ENCODE measurements around the gene OR6J1.
A peak's percentile ranks its signal among the peaks of the same experiment; 100 is the strongest.
"Not testable (repeated sequence)": the region's sequence is repeated elsewhere in the genome, so short reads cannot be mapped to it uniquely, and the experiment has no call there.

Gene OR6J1

DNA sequence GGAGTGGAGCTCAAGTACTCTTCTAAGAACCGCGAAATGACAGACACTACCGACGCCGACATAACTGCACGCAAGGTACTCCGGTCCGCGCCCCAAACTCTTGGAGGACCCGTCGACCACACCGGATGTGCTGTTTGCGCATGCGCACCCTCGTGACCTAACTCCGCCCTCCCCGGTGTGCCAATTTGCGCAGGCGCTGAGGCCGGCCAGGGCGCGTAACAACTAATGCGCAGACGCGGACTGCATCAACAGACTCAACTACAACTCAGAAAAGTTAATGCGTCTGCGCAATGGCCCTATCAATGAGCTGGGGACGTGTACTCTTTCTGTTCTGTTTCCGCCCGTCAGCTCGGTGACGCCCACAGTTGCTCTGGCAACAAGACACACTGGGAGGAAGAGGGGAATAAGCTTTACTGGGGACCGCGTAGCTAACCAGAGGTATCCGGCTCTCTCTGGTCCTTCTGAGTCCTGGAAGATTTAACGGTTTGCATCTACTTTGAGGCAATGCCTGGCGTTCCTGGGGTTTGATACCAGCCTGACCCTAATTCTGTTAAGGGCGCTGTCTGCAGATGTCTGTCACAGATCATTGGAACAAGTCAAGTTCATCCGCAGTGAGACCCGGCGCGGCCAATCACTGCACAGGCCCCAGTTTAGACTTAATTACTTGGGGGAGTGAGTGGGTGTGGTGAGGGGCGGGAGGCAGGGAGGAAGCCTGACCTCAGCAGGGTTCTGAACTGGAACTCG is 54.9 kb downstream of the OR6J1 start, which contains the start of gene DAD1:
Gene DAD1, minus strand, starts transcription at position 129 of the 744 bp plus-strand sequence. Its CDS starts 67 bp downstream, at position 62.
- Histone ChIP-seq H3K9ac (ENCODE audit: low read length) (peak within 1 kb of the TSS; percentile 73), H3K36me3 (ENCODE audit: insufficient read depth, low read length) (no peaks in the 10 kb centered on the region), H3K4me1 (ENCODE audit: insufficient read depth, low read length) (peaks cover 31% of the 10 kb centered on the region), H3K27me3 (ENCODE audit: control insufficient read depth in 1 of 2, insufficient read depth in 2 of 2, low read length in 2 of 2) (no peaks in the 10 kb centered on the region), H3K4me3 (ENCODE audit: low read depth in 1 of 2, low read length in 2 of 2) (peak within 1 kb of the TSS; percentile 63 to 78), H3K27ac (ENCODE audit: low read depth, low read length) (peak within 1 kb of the TSS; percentile 80), H3K9me3 (ENCODE audit: low read length) (no peaks in the 10 kb centered on the region)

DNA sequence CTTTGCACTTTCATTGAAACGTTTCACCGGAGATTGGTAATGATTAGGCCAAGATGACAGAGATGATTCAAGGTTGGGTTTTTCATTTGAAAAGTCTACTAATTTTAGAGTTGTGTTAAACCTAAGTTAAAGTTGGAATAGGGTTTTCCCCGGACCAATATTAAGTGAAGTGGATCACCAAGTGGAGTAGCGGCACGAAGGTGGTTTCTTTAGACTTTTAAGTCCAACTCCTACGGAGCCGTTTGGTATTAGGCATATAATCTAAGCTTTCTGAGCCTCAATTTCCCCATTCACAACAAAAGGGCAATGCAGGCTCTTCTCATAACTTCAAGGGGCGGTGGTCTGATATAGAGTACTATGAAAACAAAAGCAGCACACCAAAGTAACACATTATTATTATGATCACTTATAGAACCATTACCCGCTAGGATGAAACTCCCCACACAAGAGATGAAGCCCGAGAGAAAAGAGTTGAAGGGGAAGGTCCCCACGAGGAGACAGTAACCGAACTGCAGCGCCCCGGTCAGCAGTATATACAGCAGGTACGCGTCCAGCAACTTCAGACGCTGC is 55.5 kb downstream of the OR6J1 start:
- Histone ChIP-seq H3K36me3 (ENCODE audit: insufficient read depth, low read length) (no peaks in the 10 kb centered on the region), H3K27me3 (ENCODE audit: control insufficient read depth in 1 of 2, insufficient read depth in 2 of 2, low read length in 2 of 2) (no peaks in the 10 kb centered on the region), H3K9me3 (ENCODE audit: low read length) (no peaks in the 10 kb centered on the region), H3K4me3 (ENCODE audit: low read depth in 1 of 2, low read length in 2 of 2) (peak overlapping the region; percentile 63 to 78), H3K27ac (ENCODE audit: low read depth, low read length) (peak overlapping the region; percentile 80), H3K9ac (ENCODE audit: low read length) (peak overlapping the region; percentile 73), H3K4me1 (ENCODE audit: insufficient read depth, low read length) (peaks cover 31% of the 10 kb centered on the region)

DNA sequence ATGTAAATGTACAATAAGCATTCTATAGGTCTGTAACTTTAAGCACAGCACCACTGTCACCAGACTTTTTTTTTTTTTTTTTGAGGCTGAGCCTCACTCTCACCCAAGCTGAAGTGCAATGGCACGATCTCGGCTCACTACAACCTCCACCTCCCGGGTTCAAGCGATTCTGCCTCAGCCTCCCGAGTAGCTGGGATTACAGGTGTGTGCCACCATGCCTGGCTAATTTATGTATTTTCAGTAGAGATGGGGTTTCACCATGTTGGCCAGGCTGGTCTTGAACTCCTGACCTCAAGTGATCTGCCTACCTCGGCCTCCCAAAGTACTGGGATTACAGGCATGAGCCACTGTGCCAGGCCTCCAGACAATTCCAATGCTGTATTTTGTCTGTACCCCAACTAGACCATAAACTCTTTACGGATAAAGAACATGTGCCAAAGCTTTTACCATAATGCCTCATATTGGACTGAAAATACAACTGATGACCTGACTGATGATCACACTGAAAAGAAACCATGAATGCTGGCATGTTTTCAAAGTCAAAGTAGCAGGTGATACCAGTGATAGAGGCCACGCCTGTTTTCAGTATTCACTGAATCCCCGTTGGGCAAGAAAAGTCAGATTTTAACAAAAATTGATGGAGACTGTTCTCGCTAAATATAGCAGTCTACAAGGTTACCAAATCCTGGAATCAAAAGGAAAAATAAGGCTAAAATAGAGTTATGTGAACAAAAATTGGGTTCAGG is 56.3 kb downstream of the OR6J1 start:
- peak overlapping the region; percentile 63 to 78 for H3K4me3 ChIP-seq (ENCODE audit: low read depth in 1 of 2, low read length in 2 of 2)
- not testable (repeated sequence) for H3K36me3 ChIP-seq (ENCODE audit: insufficient read depth, low read length); H3K9me3 ChIP-seq (ENCODE audit: low read length); H3K27me3 ChIP-seq (ENCODE audit: control insufficient read depth in 1 of 2, insufficient read depth in 2 of 2, low read length in 2 of 2); H3K27ac ChIP-seq (ENCODE audit: low read depth, low read length)
- peaks cover 31% of the 10 kb centered on the region for H3K4me1 ChIP-seq (ENCODE audit: insufficient read depth, low read length)
- peak overlapping the region; percentile 73 for H3K9ac ChIP-seq (ENCODE audit: low read length)

DNA sequence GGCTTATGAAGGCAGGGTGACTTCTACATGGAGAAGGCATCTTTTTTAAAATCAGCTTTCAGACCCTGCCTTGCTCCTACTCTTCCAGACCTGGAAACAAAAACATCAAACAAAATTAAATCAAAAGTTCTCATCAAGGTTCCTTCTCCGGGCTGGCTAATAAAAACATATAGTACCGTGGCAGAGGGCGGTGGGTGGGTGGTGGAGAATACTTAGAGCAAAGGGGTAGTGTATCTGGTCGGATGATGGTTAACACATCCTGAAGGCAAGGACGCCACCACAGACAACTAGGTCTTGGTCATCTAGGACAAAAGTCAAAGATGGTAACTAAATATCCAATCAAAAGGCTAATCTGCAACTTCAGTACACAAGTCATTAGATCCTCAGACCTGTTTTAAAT is 56.9 kb downstream of the OR6J1 start:
- peaks cover 31% of the 10 kb centered on the region for H3K4me1 ChIP-seq (ENCODE audit: insufficient read depth, low read length)
- no peak overlapping the region for H3K4me3 ChIP-seq (ENCODE audit: low read depth in 1 of 2, low read length in 2 of 2)
- no peaks in the 10 kb centered on the region for H3K36me3 ChIP-seq (ENCODE audit: insufficient read depth, low read length)
- no peak overlapping the region for H3K27ac ChIP-seq (ENCODE audit: low read depth, low read length)
- H3K27me3 ChIP-seq (ENCODE audit: control insufficient read depth in 1 of 2, insufficient read depth in 2 of 2, low read length in 2 of 2) = no peaks in the 10 kb centered on the region
- no peaks in the 10 kb centered on the region for H3K9me3 ChIP-seq (ENCODE audit: low read length)
- H3K9ac ChIP-seq (ENCODE audit: low read length) = no peak overlapping the region

DNA sequence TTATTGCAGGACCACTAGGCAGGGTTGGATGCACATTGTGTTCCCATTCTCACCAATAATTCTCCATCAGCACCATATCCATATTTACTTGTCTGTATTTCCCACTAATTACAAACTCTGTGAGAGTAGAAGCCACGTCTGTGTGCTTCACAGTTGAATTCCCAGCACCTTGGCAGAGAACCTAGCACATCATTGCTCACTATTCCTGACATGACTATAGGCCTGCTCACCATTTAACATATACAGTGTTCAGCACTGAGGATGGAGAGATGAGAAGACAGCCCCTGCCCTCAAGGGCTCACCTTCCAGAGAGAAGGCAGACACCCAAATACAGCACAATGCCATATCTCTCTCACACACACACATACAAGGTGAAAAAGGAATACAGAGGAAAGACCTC is 60.2 kb downstream of the OR6J1 start:
- Histone ChIP-seq H3K27ac (ENCODE audit: low read depth, low read length) (no peak overlapping the region), H3K36me3 (ENCODE audit: insufficient read depth, low read length) (no peaks in the 10 kb centered on the region), H3K9me3 (ENCODE audit: low read length) (no peaks in the 10 kb centered on the region), H3K4me1 (ENCODE audit: insufficient read depth, low read length) (peaks cover 31% of the 10 kb centered on the region), H3K4me3 (ENCODE audit: low read depth in 1 of 2, low read length in 2 of 2) (no peak overlapping the region), H3K9ac (ENCODE audit: low read length) (no peak overlapping the region), H3K27me3 (ENCODE audit: control insufficient read depth in 1 of 2, insufficient read depth in 2 of 2, low read length in 2 of 2) (no peaks in the 10 kb centered on the region)
